Mucosa of descending colon (tissue), 3 donors: ENCODE data around the gene ANKRD61. TPM values are rescaled to one million over a fixed set of nuclear protein-coding genes. Genes with fewer than 3 reads are reported as not detected.
"Not testable (repeated sequence)": the region's sequence is repeated elsewhere in the genome, so short reads cannot be mapped to it uniquely, and the experiment has no call there.

Experiments used
- ATAC-seq: fragments of 200-7000 bp; cut with Tn5 transposase; one replicate; pipeline ENCODE4 v1.9.1; 2020; ENCODE audit warnings: mild to moderate bottlenecking, moderate library complexity
- DNase-seq, 3 donors: peaks; one replicate each; pipeline ENCODE4 v3.0.0-alpha.2; 2020
- H3K36me3 ChIP-seq: fragments of 200-600 bp; one replicate; pipeline ENCODE4 v1.8.0; 2021; ENCODE audit warnings: low read depth, mild to moderate bottlenecking
- H3K4me1 ChIP-seq: fragments of 200-600 bp; one replicate; pipeline ENCODE4 v1.8.0; 2021; ENCODE audit warnings: low read depth, mild to moderate bottlenecking
- H3K4me3 ChIP-seq: fragments of 200-600 bp; one replicate; pipeline ENCODE4 v1.8.0; 2021; ENCODE audit warnings: mild to moderate bottlenecking
- H3K9me3 ChIP-seq: fragments of 200-600 bp; one replicate; pipeline ENCODE4 v1.8.0; 2021; ENCODE audit warnings: mild to moderate bottlenecking
- CTCF ChIP-seq: fragments of 200-600 bp; IDR thresholded peaks from one replicate; pipeline ENCODE4 v1.8.0; 2022; ENCODE audit warnings: antibody characterized with exemption, mild to moderate bottlenecking
- intact Hi-C, 2 donors: fragments of 100-400 bp; cut with DNase I in 1 of 2; cut with micrococcal nuclease in 1 of 2; formaldehyde crosslinking; loops; one replicate each; pipeline versions ENCODE4 v1.11.0 to v1.11.1; 2022; cut with DNase I, micrococcal nuclease
- total RNA-seq, 3 donors: library from RNA; stranded (reverse); fragmentation: NEBNext Ultra II Directional in 2 of 3; extraction: Animal tissue kit (Norgen Biotek cat#: 25700) in 2 of 3; gene quantifications; one replicate each; pipeline versions ENCODE4 v1.2.1 to v1.2.4, GENCODE V29; 2021 to 2023
- donor health status: DM: no; HTN: no; CAD: no; lungs with moderate emphysema.
- donor health status: DM: no; HTN: no; CAD: no.
- donor health status: DM: no; HTN: yes; CAD: no.

ANKRD61 gene
- total RNA-seq, 3 donors from 2014 or later, result not detected

- peaks cover 5% of the 10 kb centered on the region for H3K36me3 ChIP-seq
- H3K9me3 ChIP-seq, result no peaks in the 10 kb centered on the region
- no peaks in the 10 kb centered on the region for H3K4me1 ChIP-seq
- DNase-seq, result no peak
- no peak overlapping the region for H3K4me3 ChIP-seq
- ATAC-seq, result no peak
- intact Hi-C loops, result no loop called here
- TF ChIP-seq CTCF, result no peak
Measured at GRCh38 chr7:6049780-6050179, 18.6 kb downstream of the ANKRD61 start.

GRCh38 chr7:6051185-6051584 is 20.0 kb downstream of the ANKRD61 start:
- H3K9me3 ChIP-seq, H3K4me1 ChIP-seq, DNase-seq, H3K4me3 ChIP-seq, H3K36me3 ChIP-seq, ATAC-seq, intact Hi-C loops: not testable (repeated sequence)

- Histone ChIP-seq H3K36me3 (peaks cover 5% of the 10 kb centered on the region), H3K4me3 (no peak overlapping the region), H3K9me3 (no peaks in the 10 kb centered on the region), H3K4me1 (peaks cover 15% of the 10 kb centered on the region)
- intact Hi-C loops, result no loop called here
- TF ChIP-seq CTCF, result no peak
- DNase-seq, result no peak
- no peak for ATAC-seq
Measured at GRCh38 chr7:6056616-6057015, 25.4 kb downstream of the ANKRD61 start.

GRCh38 chr7:6057316-6058129 is 26.3 kb downstream of the ANKRD61 start:
- DNase-seq (no peak), ATAC-seq (no peak)
- intact Hi-C loops, result no loop called here
- H3K4me3 ChIP-seq, result no peak overlapping the region
- H3K36me3 ChIP-seq, result peaks cover 5% of the 10 kb centered on the region
- H3K4me1 ChIP-seq, result peaks cover 15% of the 10 kb centered on the region
- no peak for TF ChIP-seq CTCF
- H3K9me3 ChIP-seq, result no peaks in the 10 kb centered on the region

GRCh38 chr7:6059941-6060340 is 28.8 kb downstream of the ANKRD61 start:
- H3K4me1 ChIP-seq, result peaks cover 15% of the 10 kb centered on the region
- H3K4me3 ChIP-seq, ATAC-seq, DNase-seq, H3K9me3 ChIP-seq, intact Hi-C loops, H3K36me3 ChIP-seq: not testable (repeated sequence)

GRCh38 chr7:6071406-6071805 is 40.2 kb downstream of the ANKRD61 start:
- TF ChIP-seq CTCF, result no peak
- ATAC-seq (peak; percentile 32), DNase-seq (no peak)
- Histone ChIP-seq H3K4me1 (no peaks in the 10 kb centered on the region), H3K36me3 (no peaks in the 10 kb centered on the region), H3K9me3 (no peaks in the 10 kb centered on the region), H3K4me3 (no peak overlapping the region)
- intact Hi-C loops, result no loop called here
